Activated CD8-positive, alpha-beta memory T cell treated with anti-CD3 and anti-CD28 coated beads, Interleukin-2, amount 50 U/mL, for 24 hours (primary cell): ENCODE measurements around the gene MTPN.

Experiments
- DNase-seq: peaks from one replicate; pipeline ENCODE4 v3.0.0-alpha.2; 2020; ENCODE audit errors: extremely low read depth

The MTPN gene

DNA sequence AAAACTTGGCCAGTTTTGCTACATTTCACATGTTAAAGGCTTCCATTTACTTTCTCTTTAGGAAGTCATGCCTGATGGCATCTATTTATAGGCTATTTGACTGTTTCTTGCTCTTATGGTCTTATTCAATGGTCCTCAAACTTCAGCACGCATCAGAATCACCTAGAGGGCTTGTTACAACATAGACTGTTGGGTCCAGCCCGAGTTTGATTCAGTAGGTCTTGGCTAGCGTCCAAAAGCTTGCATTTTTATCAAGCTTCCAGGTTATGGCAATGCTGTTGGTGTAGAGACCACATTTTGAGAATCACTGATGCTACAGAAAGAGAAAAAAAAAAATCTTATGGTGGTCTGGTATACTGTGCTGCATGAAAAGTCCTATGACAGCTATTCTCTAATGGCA lies 51.9 kb downstream of the MTPN start:
- no peak for DNase-seq

DNA sequence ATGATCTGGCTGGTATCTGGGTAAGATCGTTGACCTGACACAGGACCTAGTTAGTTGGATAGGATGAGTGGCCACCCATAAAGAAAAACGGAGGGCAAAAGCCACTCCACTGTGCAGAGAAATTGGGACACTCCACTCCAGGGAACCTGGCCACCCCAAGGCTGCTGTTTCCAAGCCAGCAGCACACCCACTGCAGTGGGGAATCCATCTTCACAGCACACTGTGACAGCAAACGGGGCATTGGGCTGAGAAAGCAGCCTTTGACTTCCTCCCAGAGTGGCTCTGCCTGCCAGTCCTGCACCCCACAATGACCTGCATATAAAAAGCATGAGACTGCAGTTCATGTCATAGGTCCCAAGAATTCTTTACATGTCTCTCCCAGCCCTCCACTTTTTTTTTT lies 52.9 kb downstream of the MTPN start:
- no peak for DNase-seq

DNA sequence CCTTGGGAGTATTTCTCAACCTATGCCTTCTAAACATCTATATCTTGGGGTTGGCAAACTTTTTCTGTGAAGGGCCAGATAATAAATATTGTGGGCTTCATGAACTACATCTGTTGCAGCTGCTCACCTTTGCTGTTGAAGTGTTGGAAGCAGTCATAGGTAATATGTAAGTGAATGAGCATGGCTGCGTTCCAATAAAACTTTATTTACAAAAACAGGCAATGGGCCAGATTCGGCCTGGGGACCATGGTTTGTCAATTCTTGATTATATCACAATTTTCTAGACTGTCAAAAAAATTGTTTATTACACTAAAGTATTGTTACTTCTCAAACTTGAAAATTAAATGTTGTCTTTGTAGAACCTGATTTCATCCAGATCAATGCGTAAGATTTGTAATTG lies 54.9 kb downstream of the MTPN start:
- no peak for DNase-seq

DNA sequence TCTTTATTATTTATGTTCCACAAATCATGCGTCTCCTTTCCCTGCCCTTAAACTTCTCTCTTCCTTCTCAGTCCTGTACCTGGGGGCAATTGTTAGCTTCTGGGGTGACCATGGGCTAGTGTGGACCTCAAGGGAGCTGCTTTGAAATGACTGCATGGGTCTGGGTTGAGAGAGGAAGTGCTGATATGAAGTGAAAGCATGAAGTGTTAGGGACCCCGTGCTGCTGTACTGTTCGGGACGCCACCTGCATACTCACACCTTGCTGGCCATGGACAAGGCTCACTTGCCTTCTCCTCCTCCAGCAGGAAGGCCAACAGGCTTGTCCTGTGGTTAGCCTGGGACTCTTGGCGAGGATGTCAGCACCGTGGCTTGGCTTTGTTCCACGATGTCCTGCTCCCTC lies 56.7 kb downstream of the MTPN start:
- DNase-seq, result no peak

DNA sequence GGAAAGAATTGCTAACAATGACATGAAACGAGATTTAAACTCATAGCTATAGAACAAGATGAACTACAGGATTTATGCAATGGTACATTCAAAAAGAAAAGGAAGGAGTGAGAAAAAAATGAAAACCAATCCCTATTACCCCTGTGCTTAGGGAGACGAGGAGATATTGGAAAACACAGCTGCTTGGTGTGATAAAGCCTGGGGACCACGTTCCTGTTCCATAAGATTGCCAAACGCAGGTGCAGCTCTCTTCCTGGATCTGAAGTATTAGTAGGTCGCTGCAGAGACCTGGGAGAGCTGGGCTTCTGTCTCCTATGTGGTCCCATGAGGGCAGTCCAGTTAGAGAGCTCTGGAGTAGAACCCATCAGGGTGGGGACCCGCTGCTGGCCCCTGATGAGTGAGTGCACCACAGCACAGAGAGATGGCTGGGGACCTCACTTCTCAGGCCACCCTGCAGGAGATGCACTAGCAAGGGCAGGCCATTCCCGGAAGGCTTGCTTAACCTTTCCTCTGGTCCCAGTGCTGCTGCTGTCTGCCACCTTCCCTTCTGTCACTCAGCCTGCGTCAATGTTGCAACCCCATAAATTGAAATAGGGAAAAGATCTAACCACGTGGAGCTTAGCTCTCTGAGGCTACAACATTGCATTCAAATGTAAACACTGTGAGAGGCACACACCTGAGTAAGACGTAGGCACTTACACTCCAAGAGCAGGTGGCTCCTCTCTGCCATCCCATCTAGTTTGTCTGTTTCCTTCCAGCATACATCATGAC lies 57.9 kb downstream of the MTPN start:
- no peak for DNase-seq

DNA sequence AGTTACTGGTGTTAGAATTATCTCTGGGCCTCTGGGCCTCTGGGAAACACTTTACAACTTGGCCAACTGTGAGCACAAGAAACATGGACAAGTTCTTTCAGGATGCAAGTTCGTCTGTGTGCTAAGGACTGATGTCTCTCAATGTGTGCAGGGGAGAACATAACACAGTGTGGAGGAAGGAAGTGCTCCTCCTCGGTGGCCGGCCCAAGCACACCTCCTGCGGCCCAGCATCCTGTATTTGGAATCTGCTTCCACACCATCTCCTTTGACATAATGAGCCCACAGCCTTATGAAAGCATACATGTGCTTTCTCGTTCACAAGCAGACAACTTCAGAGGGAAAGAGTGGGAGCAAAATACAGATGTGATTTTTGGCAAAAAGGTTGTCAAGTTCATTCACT lies 59.0 kb downstream of the MTPN start:
- no peak for DNase-seq

DNA sequence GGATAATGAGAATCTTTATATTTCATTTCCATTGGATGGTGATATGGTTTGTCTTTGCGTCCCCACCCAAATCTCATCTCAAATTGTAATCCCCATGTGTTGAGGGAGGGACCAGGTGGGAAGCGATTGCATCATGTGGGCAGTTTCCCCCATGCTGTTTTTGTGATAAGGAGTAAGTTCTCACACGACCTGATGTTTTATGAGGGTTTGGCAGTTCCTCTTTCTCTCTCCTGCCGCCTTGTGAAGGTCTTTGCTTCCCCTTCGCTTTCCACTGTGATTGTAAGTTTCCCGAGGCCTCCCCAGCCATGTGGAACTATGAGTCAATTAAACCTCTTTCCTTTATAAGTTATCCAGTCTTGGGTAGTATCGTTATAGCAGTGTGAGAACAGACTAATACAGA lies 59.4 kb downstream of the MTPN start:
- DNase-seq, result no peak

DNA sequence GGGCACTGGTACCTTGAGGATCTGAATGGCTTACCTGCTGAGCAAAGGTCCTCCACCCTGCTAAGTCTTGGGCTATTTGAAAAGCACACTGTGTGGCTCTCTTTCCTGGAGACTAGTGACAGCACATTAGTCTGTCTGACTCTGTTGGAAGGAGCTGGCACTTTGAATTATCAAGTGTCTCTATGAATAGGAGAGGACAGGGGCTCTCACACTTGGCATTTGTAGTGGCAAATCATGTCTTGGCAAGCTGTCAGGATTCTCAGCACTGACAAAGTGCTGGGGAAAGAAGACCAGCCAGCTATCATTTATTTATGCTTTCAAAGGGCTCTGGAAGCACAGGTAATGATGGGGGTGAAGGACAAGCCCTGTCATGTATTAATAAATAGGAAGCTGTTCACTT lies 62.8 kb downstream of the MTPN start:
- no peak for DNase-seq

DNA sequence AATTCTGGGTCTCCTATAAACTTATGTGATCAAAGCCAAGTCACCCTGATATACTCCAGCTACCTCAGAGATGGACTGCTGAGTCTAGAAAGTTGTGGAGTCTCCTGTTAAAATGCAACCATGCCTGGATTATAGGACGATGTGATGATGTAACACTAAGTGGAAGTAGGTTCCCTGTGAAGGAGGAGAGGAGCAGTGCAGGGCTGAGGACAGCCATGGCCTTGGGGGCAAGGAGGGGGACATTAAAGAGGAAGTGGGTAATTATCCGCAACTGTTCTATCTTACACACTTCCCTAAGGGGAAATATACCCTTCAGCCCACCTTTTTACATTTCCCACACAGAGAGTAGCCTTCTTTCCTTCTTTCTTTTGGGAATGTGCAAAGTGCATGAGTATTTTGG lies 63.8 kb downstream of the MTPN start:
- DNase-seq, result no peak

DNA sequence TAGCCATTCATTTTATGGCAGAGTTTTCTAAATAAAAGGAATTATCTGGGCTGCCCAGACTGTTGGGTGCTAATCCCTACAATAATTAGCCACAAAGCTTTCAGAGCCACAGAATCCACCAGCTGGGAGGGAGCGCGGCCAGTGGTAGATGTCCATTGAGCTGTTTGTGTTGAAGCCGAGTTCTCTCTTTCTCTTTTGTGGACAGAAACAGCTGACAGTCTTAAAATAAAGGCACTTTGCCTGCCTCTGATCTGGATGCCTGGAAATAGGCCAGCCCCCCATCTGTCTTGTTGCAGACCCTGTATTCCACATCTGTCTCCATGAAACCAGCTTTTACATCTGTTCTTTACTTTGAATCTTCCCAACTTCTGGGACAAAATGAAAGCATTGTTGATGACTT lies 66.1 kb downstream of the MTPN start:
- no peak for DNase-seq

DNA sequence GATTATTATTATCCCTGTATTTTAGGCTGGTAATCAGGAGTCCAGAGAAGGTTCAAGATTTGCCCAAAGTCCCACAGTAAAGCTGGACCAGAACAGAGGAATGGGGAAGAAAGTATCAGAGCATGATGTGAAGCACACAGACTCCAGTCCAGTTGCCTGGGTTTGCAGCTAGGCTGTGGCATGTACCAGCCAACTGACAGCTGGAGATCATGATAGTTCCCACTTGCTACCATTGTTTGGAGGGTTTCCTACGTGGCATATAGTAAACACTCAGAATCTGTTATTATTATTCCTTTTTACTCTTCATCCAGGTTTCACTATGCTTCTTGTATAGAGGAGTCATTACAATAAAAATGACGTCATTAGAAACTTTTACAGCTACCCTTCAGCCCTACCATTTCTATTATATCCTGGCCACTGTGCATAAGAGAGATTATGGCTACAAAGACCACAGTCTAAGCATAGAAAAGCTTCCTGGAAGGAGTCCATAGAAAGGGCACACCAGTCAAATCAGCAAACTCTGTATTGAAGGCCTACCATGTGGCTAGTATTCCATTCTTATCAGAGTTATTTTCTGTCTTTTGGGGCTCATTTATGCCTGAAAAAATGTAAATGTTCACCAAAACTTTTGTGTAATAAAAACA lies 66.6 kb downstream of the MTPN start:
- no peak for DNase-seq

DNA sequence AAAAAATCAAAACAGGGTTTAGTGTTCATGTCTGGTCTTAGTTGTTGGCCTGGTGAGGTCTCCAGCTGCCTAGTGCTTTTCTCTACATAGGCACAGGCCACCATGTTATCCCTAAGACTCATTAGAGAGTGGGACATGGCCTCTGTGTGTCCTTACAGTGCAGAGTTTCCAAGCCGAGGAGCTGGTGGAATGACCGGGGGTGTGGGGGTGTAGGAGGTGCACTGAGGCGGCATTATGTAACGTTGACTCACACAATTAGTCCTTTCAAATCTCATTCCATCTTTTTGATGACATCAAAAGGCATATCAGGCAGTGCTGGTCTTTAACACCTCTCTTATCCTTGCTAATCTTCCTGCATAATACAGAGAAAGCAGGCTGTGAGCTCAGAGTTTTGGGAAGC lies 71.3 kb downstream of the MTPN start:
- DNase-seq, result no peak

DNA sequence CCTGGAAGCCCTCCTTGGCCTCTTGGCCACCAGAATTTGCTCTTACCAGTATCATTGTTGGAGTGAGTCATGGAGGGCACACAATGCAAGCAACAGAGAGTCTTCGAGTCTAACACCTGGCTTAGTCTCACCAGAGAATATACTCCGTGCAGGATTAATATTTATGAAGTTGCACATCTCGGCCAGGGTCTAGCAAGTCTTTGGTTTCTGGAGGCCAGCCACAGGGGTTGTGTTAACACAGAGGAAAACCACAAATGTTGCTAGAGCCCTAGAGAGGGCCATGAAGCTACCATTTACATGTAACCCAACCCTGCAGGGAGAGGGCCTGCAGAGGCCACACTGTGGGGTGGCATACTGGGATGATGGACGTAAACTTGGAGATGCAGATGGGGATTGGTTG lies 71.8 kb downstream of the MTPN start:
- DNase-seq, result no peak

DNA sequence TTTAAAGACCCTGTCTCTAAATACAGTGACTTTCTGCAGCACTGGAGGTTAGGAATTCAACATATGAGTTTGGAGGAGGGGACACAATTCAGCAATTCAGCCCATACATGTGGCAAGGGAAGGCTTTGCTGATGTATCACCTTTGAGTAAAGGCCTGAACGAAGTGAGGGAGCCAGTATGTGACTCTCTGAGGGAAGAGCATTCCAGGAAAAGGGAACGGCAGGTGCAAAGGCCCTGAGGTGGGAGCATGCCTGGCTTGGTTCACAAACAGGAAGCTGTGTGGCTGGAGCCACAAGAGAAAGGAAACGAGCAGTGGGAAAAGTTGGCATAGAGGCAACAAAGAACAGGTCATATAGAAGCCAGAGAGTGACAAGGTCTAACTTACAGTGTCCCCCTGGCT lies 72.9 kb downstream of the MTPN start:
- DNase-seq, result no peak

DNA sequence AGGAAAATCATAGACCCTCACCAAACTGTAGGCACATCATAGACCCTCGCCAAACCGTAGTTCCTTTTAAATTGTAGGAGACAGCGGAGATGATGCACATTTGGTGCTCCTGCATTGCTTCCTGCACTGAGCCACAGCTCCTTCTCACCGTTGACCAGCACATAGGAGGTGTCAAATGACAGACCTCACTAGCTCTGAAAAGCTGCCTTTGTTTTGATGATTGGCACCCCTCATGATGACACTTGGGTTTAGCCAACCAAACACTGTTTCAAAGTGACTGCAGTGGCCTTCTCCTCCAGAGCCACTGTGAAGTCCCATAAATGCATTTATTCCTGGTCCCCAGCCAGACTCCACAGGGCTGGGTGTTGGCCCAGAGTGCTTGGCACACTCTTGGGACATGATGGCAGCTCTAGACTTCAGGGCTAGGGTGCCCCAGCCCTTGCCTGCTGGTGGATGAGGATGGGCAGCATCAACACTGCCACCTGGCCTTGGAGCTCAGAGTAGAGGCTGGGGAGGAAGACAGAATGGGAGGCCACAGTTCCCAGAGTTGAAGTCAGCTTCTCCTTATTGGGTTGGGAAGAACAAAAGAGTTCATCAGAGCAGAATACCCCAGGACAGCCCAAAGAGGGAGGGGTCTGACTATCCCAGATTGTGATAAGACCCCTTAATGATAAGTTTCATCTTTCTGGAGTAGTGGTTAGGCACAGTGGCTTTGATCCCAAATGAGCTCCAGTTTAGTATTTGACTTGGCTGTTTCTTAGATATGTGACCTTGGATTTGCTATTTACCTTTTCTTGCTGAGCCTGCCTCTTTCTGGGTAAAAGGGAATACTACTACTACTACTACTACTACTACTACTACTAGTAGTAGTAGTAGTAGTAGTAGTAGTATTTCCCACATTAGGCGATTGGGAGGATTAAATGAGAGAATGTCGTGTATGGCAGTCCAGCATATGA lies 75.3 kb downstream of the MTPN start:
- no peak for DNase-seq

DNA sequence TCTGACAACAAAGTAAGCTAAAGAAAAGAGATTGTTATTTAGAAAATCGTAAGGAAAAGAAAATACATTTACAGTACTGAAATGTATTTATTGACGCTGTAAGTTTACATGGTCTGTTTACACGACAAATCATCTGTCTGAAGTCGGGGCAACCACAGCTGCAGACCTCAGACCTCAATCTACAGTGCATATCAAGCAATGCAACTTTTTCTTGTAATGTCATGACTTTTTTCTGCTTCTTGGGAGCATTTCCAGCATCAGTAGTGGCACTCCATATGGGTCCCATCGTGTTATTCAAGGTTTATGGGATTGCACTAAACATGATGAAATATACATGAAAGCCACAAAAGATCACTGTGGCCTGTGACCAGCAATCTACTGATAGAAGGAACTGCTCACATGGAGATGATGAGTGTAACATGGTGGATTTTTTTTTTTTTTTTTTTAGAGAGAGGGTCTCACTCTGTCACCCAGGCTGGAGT lies 77.1 kb downstream of the MTPN start:
- DNase-seq, result no peak

DNA sequence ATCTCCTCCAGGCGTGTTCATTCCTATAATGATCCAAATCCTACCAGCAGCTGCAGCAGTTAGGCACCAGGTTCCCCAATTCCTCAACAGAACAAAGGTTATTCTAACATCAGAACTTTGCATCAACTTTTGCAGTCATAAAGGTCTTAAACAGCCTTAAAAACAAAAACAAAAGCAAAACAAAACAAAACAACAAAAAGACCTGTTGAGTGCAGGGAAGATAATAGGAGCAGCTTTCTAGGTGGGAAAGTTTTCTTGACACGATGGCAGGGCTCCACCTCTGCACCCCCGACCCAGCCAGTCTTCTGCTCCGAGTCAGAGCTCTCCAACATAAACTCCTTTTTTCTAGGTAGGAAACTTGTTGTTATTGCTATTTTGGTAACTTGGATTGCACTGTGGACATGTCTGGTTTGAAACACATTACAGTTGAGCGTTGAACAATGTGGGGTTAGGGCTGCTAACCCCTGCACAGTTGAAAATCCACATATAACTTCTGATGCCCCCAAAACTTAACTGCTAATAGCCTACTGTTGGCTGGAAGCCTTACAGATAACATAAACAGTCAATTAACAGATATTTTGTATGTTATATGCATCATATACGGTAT lies 77.6 kb downstream of the MTPN start:
- no peak for DNase-seq

DNA sequence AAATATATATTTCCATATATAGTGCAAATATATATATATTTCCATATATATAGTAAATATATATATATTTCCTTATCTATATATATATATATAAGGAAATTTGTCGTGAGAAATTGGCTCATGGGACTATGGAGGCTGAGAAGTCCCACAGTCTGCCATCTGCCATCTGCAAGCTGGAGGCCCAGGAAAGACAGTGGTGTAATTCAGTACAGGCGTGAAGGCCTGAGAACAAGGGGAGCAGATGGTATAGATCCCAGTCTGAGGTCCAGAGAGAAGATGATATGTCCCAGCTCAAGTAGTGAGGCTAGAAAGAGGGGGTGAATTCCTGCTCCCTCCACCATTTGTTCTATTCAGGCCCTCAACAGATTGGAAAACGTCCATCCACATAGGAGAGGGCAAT lies 78.9 kb downstream of the MTPN start:
- no peak for DNase-seq

DNA sequence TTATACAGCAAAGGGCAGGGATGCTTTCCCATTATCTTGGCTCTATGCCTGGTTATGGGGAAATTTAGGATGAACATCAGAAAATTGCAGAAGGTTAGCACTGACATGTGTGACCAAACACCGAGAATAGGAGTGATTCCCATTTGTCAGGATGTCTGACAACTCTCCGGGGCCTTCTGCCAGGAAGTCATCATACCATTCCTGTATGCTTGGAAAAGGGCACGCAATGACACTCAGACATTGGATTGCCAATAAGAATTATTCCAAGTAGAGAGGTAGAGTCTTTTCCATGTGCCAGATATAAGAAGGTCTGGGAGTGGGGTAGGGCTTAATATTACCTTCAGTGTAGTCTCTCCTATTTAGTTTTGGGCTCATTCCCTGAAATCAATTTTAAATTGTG lies 82.3 kb downstream of the MTPN start:
- DNase-seq, result no peak

DNA sequence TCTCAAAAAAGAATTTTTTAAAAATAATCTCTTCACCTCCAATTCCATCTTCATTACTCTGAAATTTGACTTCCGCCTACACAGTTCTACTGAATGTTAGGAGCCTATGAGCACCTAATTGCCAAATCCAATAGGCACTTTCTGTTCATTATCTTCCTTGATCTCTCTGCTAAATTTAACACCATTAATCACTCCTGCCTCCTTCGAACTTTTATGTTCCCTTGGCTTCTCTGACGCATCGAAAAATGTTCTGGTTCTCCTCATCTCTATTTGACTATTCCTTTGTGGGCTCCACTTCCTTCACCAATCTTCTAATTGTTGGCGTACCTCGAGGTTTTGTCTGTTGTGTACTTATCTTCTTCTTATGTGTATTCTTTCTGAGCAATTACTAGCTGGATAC lies 87.3 kb downstream of the MTPN start:
- no peak for DNase-seq

DNA sequence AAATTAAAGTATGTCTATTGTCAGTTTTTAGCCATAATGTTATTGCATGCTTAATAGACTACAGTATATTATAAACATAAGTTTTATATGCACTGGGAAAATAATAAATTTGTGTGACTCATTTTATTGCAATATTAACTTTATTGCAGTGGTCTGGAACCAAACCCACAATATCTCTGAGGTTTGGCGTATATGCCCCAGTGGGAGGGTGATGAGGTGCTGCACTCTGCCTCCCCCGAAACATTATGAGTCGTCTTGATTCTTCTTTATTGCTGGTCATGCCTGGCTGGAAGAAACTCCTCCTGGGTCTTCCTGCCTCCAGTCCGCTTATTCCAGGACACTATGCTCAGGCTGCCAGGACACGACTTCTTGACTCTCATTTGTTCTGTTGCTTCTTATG lies 88.4 kb downstream of the MTPN start:
- no peak for DNase-seq
